Gastrocnemius medialis (tissue), 4 donors: ENCODE results near the gene RILP. TPM values are rescaled to one million over a fixed set of nuclear protein-coding genes. Genes with fewer than 3 reads are reported as not detected.

Experiments used
- ATAC-seq, 2 donors: fragments of 150-250 bp; one replicate each; pipeline ENCODE4 v1.9.1; 2016
- DNase-seq, 2 donors: peaks; one replicate each; pipeline ENCODE4 v3.0.0-alpha.2; 2019
- H3K27ac ChIP-seq, 4 donors: fragments of 200-600 bp; sonication (generic); 1 replicate in 1 of 4; 2 replicates in 3 of 4; pipeline ENCODE4 v1.5.1; 2016 to 2018; ENCODE audit warnings: mild to moderate bottlenecking in 2 of 4, moderate library complexity in 1 of 4
- H3K27me3 ChIP-seq, 3 donors: fragments of 200-600 bp; sonication (generic) in 2 of 3; 1 replicate in 1 of 3; 2 replicates in 2 of 3; pipeline versions ENCODE4 v1.5.1 to v1.6.0; 2016 to 2019; ENCODE audit warnings: mild to moderate bottlenecking in 1 of 3, moderate library complexity in 1 of 3
- H3K36me3 ChIP-seq, 2 donors: fragments of 200-600 bp; sonication (generic) in 1 of 2; one replicate each; pipeline ENCODE4 v1.5.1; 2017 to 2018
- H3K4me1 ChIP-seq, 2 donors: fragments of 200-600 bp; sonication (generic) in 1 of 2; one replicate each; pipeline ENCODE4 v1.5.1; 2016 to 2017; ENCODE audit warnings: mild to moderate bottlenecking in 2 of 2
- H3K4me3 ChIP-seq, 4 donors: fragments of 200-600 bp; sonication (generic) in 3 of 4; 1 replicate in 1 of 4; 2 replicates in 3 of 4; pipeline ENCODE4 v1.5.1; 2016 to 2019; ENCODE audit warnings: mild to moderate bottlenecking in 2 of 4
- H3K9me3 ChIP-seq, 3 donors: fragments of 200-600 bp; sonication (generic) in 2 of 3; 1 replicate in 1 of 3; 2 replicates in 2 of 3; pipeline ENCODE4 v1.5.1; 2016 to 2019
- CTCF ChIP-seq, 5 experiments: fragments of 450-650 bp in 3 of 5; fragments of 200-600 bp in 2 of 5; sonication (generic) in 2 of 5; IDR thresholded peaks in 4 of 5; conservative IDR thresholded peaks in 1 of 5; 1 replicate in 4 of 5; 2 replicates in 1 of 5; pipeline ENCODE4 v1.5.1; 2016 to 2019; ENCODE audit warnings: antibody characterized with exemption in 5 of 5, mild to moderate bottlenecking in 3 of 5, moderate library complexity in 3 of 5
- POLR2A ChIP-seq, 2 donors: fragments of 450-650 bp; IDR thresholded peaks; one replicate each; pipeline ENCODE4 v1.6.1; 2017; ENCODE audit warnings: antibody characterized with exemption in 2 of 2, mild to moderate bottlenecking in 2 of 2, moderate library complexity in 2 of 2
- in situ Hi-C, 4 donors: fragments of 200-750 bp; cut with MboI; loops; one replicate each; pipeline versions ENCODE4 v1.15.0 to v1.8.0; 2017; ENCODE audit warnings: low sequenced_read_pairs in 4 of 4
- intact Hi-C: fragments of 100-400 bp; cut with DNase I; formaldehyde crosslinking; loops from one replicate; pipeline ENCODE4 v1.15.1; 2023; ENCODE audit warnings: low total_unique reads
- total RNA-seq, 4 donors: library from RNA; depleted of rRNA; stranded (reverse); fragments of >200 nt; gene quantifications; one replicate each; pipeline versions ENCODE4 v1.1.0 to v1.2.3, GENCODE V29; 2016

The RILP gene
- total RNA-seq, 4 donors from 2014 or later, result 45.5 to 94.7 (median 58.9) TPM

GRCh38 chr17:1604831-1605528 lies 44.7 kb downstream of the RILP start:
- TF ChIP-seq POLR2A (IDR thresholded peaks at IDR 0.05) (peak; percentile 35 to 42), CTCF (IDR thresholded peaks at IDR 0.05 in 4 of 5, conservative IDR thresholded peaks at IDR 0.05 in 1 of 5) (no peak)
- peak in 1 of 2 donors; percentile 47 for DNase-seq
- peaks cover 0 to 7% of the 10 kb centered on the region in 2 donors for H3K36me3 ChIP-seq
- peak overlapping the region; percentile 22 to 77 (median 72) for H3K27ac ChIP-seq
- peak overlapping the region in 2 of 4 donors; percentile 15 to 17 for H3K4me3 ChIP-seq
- peak; percentile 56 to 81 for ATAC-seq
- peaks cover 8 to 17% of the 10 kb centered on the region in 2 donors for H3K4me1 ChIP-seq
- in situ Hi-C loops (no loop called here), intact Hi-C loops (no loop called here)
- H3K27me3 ChIP-seq, result no peaks in the 10 kb centered on the region
- H3K9me3 ChIP-seq, result no peaks in the 10 kb centered on the region

- ATAC-seq, result no peak
- Histone ChIP-seq H3K4me1 (peaks cover 8 to 17% of the 10 kb centered on the region in 2 donors), H3K27ac (no peak overlapping the region), H3K9me3 (no peaks in the 10 kb centered on the region), H3K36me3 (peaks cover 0 to 7% of the 10 kb centered on the region in 2 donors), H3K27me3 (no peaks in the 10 kb centered on the region), H3K4me3 (no peak overlapping the region)
- TF ChIP-seq CTCF (IDR thresholded peaks at IDR 0.05 in 4 of 5, conservative IDR thresholded peaks at IDR 0.05 in 1 of 5), result no peak
- no peak for TF ChIP-seq POLR2A (IDR thresholded peaks at IDR 0.05)
- no peak for DNase-seq
- in situ Hi-C loops (no loop called here), intact Hi-C loops (no loop called here)
Observed at GRCh38 chr17:1601571-1601970, 48.1 kb downstream of the RILP start.

DNA sequence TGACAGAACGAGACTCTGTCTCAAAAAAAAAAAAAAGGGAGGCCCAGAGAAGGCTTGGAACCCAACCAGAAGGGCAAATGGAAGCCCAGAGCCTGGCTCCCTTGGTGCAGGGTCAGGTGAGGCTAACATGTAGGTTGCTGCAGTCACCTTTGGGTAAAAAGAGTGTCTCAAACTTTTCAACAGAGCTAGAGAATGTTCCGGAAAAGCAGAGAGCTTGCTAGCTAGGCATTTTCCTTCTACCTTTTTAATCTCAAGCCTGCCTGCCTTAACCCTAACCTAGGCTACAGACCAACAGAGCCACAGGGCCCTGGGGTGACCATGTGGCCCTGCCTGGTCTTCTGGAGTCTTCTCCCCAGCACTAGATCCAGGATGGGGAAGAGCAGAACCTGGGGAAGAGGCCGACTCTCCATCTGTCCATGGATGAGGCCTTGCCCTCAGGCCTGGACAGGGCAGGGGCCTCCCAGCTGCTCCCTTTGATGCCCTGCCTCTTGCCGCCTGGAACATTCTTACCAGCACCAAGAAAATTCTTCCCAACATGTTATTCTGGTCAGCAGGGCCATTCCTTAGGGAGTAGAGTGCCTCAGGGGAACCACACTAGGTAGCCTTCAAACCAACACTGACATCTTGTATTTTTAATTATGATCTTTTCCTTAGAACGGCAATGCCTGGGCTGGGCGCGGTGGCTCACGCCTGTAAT lies 51.1 kb downstream of the RILP start:
- ATAC-seq, result no peak
- no peak for DNase-seq
- no peak overlapping the region for H3K4me3 ChIP-seq
- intact Hi-C loops (no loop called here), in situ Hi-C loops (no loop called here)
- no peaks in the 10 kb centered on the region for H3K27me3 ChIP-seq
- no peak for TF ChIP-seq POLR2A (IDR thresholded peaks at IDR 0.05)
- no peak for TF ChIP-seq CTCF (IDR thresholded peaks at IDR 0.05 in 4 of 5, conservative IDR thresholded peaks at IDR 0.05 in 1 of 5)
- peaks cover 3 to 4% of the 10 kb centered on the region in 2 donors for H3K4me1 ChIP-seq
- no peak overlapping the region for H3K27ac ChIP-seq
- H3K9me3 ChIP-seq, result no peaks in the 10 kb centered on the region
- H3K36me3 ChIP-seq, result peaks cover 0 to 7% of the 10 kb centered on the region in 2 donors

DNA sequence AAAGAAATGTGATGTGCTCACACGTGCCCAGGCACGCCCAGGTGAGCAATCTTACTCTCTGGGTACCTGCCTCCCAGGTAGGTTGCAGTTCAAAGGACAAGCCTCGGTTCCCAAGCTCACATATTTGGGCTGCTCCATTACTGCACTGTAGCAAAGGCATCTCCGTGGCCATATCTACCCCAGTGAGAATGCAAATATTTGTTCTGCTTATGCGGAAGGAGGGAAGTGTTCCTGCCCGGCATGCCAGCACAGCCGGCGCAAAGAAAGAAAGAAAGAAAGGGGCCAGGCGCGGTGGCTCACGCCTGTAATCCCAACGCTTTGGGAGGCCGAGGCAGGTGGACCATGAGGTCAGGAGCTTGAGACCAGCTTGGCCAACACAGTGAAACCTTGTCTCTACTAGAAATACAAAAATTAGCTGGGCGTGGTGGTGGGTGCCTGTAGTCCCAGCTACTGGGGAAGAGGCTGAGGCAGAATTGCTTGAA lies 51.8 kb downstream of the RILP start:
- in situ Hi-C loops, result no loop called here
- no peak for DNase-seq

More for the DNA sequence above, 51.8 kb downstream of the RILP start:
- no peak overlapping the region for H3K4me3 ChIP-seq
- ATAC-seq, result no peak
- no peaks in the 10 kb centered on the region for H3K27me3 ChIP-seq
- intact Hi-C loops, result no loop called here
- H3K36me3 ChIP-seq, result peaks cover 0 to 7% of the 10 kb centered on the region in 2 donors
- H3K9me3 ChIP-seq, result no peaks in the 10 kb centered on the region
- peaks cover 9 to 10% of the 10 kb centered on the region in 2 donors for H3K4me1 ChIP-seq
- H3K27ac ChIP-seq, result no peak overlapping the region
- no peak for TF ChIP-seq CTCF (IDR thresholded peaks at IDR 0.05 in 4 of 5, conservative IDR thresholded peaks at IDR 0.05 in 1 of 5)
- TF ChIP-seq POLR2A (IDR thresholded peaks at IDR 0.05), result no peak

Other genes with a start within 250 kb of the RILP start
- 1,000 to 10,000 TPM in 3 of 4 donors, 100 to 1,000 TPM in 1; 915 to 1,814 (median 1,174) TPM for gene YWHAE, start 249.6 kb downstream of the RILP start, total RNA-seq
- gene CRK, start 193.6 kb downstream of the RILP start, total RNA-seq, result 10 to 100 TPM; 48.6 to 64.6 (median 56.7) TPM
- gene MYO1C, start 157.2 kb downstream of the RILP start, total RNA-seq, result 10 to 100 TPM; 24.8 to 76.6 (median 58.6) TPM
- 100 to 1,000 TPM; 102 to 196 (median 114) TPM for gene INPP5K, start 133.3 kb downstream of the RILP start, total RNA-seq
- gene PITPNA, start 87.1 kb downstream of the RILP start, total RNA-seq, result 10 to 100 TPM in 3 of 4 donors, 1 to 10 TPM in 1; 9.4 to 24.3 (median 19.6) TPM
- 10 to 100 TPM; 26.9 to 96.9 (median 55.2) TPM for gene SLC43A2, start 21.0 kb downstream of the RILP start, total RNA-seq
- gene SCARF1, start 4.1 kb downstream of the RILP start, total RNA-seq, result 10 to 100 TPM in 1 of 4 donors, 1 to 10 TPM in 3; 4.1 to 15.1 (median 5.7) TPM
- 100 to 1,000 TPM; 127 to 261 (median 195) TPM for gene PRPF8, start 35.0 kb upstream of the RILP start, total RNA-seq
- gene TLCD2, start 60.5 kb upstream of the RILP start, total RNA-seq, result under 1 TPM; 0.66 to 0.95 (median 0.85) TPM
- gene WDR81, start 74.8 kb upstream of the RILP start, total RNA-seq, result 10 to 100 TPM; 22.3 to 61.1 (median 42.7) TPM
- gene SERPINF2, start 93.0 kb upstream of the RILP start, total RNA-seq, result 1 to 10 TPM in 3 of 4 donors, under 1 TPM in 1; 0.85 to 6.4 (median 4.3) TPM
- 100 to 1,000 TPM; 554 to 698 (median 631) TPM for gene SERPINF1, start 112.2 kb upstream of the RILP start, total RNA-seq
- gene SMYD4, start 180.0 kb upstream of the RILP start, total RNA-seq, result 10 to 100 TPM; 15.1 to 18.1 (median 16.7) TPM
- 10 to 100 TPM; 26.5 to 46.8 (median 34.9) TPM for gene RPA1, start 180.1 kb upstream of the RILP start, total RNA-seq